ENCODE data around the gene AMIGO3. TPM values are rescaled to one million over a fixed set of nuclear protein-coding genes. Genes with fewer than 3 reads are reported as not detected.

Gene AMIGO3, protein sequence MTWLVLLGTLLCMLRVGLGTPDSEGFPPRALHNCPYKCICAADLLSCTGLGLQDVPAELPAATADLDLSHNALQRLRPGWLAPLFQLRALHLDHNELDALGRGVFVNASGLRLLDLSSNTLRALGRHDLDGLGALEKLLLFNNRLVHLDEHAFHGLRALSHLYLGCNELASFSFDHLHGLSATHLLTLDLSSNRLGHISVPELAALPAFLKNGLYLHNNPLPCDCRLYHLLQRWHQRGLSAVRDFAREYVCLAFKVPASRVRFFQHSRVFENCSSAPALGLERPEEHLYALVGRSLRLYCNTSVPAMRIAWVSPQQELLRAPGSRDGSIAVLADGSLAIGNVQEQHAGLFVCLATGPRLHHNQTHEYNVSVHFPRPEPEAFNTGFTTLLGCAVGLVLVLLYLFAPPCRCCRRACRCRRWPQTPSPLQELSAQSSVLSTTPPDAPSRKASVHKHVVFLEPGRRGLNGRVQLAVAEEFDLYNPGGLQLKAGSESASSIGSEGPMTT
- not detected in 2 replicates for total RNA-seq

DNA sequence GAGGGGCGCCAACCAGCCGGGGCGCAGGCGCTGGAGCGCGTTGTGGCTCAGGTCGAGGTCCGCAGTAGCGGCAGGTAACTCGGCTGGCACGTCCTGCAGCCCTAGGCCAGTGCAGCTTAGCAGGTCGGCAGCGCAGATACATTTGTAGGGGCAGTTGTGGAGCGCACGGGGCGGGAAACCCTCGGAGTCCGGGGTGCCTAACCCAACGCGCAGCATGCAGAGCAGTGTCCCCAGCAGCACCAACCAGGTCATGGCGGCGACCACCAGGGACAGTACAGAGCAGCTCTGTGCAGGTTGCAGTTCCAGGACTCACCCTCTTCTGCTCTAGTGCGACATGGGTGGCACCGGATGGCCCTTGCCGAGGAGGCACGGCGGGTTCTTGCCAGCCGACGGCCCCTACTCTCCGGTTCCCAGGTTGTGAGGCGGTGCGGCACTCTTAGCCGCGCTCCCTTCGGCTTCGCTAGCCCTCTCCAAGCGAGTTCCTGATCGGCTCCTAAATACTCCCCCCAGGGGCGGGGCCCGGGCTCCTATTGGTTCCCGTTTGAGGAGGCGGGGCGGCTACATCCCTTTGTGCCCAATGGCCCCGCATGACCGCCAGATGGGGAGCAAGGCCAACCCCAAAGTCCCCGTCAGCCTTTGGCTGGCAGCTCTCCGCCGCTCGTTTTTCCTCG lies at the start of gene AMIGO3:
Gene AMIGO3 (minus strand): TSS at position 471 of the 671 bp plus-strand sequence. CDS start 219 bp downstream, at position 252.

GRCh38 chr3:49723628-49724551 lies 4.4 kb upstream of the AMIGO3 start, which contains the start of gene GMPPB:
Gene GMPPB (minus strand): TSS chr3:49723951. CDS start chr3:49723726, 225 bp downstream.

DNA sequence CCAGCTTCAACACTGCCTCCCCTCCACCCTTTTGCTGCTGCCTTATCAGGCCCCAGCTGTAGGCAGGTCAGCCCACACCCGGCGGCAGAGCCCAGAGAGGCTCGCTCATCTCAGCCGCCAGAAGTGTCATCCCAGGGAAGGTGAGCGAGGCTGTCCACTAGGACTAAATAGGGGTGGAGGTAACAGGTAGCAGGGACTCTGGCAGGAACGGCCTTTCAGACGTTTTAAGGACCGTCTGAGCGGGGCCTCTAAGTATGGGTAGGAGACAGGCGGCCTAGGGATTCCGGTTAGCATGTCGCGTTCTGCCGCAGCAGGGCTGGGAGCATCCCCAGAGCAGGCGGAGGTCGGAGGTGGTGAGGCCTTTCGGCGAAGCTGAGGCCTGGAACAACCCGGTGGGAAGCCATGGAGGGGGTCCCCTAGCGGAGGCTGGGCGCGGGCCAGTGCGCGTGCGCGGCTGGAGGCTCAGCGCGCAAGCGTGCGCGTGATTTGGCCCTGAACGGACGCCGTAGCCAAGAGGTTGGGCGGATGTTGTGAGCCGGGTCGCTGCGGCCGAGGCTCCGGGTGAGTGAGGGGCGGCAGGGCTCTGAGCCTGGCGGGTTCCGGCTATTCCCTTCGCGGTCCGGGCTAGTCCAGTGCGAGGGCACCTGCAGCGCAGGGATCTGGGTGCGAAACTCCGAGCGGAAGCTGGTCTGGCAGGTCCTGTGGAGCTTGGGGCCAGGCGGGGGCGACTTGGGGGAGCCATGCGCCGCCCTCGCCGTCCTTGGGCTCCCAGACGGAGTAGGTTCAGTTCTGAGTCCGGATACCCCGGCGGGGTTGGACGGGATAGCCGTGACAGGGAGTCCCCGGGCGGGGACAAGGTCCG lies 30.2 kb downstream of the AMIGO3 start, which contains the start of the genes MST1 and RNF123:
Gene MST1 (minus strand): TSS at position 429 of the 862 bp plus-strand sequence. CDS start 783 bp downstream, outside the sequence.
Gene RNF123 (plus strand): TSS at position 512 of the 862 bp plus-strand sequence. CDS start 1,609 bp downstream, outside the sequence.

DNA sequence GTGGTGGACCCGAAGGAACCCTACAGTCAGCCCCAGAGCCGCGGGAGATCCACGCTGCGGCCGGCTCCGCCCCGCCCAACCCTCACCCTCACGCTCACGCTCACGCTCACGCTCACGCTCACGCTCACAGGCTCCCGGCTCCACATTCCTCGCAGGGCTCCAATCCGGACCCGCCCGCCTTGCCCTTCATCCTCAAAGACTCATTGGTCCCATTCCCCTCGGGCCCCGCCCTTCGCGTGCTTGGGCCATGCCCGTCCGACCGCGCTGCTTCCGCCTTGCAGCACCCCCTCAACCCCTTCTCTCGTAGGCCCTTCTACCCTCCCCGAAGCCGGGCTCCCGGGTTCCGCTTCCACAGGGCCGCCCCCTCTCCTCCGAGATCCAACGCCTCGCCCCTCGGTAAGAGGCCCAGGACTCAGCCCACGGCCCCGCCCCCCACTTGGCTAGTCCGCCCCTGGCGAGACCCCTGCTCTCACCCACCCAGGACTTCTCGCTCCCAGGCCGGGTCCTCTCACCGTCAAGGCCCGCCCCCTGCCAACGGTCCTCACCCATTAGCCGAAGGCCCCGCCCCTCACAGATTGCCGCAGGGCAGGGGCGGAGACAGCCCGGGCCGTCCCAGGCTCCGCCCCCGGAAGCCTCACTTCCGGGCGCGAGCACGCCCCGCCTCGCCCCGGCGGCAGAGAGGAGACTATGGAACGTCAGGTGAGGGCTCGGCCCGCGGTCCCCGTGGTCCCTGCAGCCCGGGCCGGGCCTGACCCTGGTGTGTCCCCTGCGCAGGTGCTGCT lies 45.6 kb downstream of the AMIGO3 start, which contains the start of gene APEH:
Gene APEH (plus strand): TSS at position 637 of the 782 bp plus-strand sequence. CDS start 51 bp downstream, at position 688.

Other genes starting within 250 kb of the AMIGO3 start
- 113 and 115 TPM in 2 replicates for gene DAG1, start 249.4 kb downstream of the AMIGO3 start, total RNA-seq
- gene BSN, start 165.2 kb downstream of the AMIGO3 start, total RNA-seq, result 0.07 and 0.17 TPM in 2 replicates
- 96.8 and 122 TPM in 2 replicates for gene APEH, start 45.3 kb downstream of the AMIGO3 start, total RNA-seq
- gene MST1, start 30.2 kb downstream of the AMIGO3 start, total RNA-seq, result 5.4 and 13.2 TPM in 2 replicates
- gene RNF123, start 30.1 kb downstream of the AMIGO3 start, total RNA-seq, result 32.1 and 38.6 TPM in 2 replicates
- 31.1 and 35.7 TPM in 2 replicates for gene GMPPB, start 4.3 kb upstream of the AMIGO3 start, total RNA-seq
- gene IP6K1, start 66.9 kb upstream of the AMIGO3 start, total RNA-seq, result 51.4 and 55.1 TPM in 2 replicates
- 0.07 TPM in 1 of 2 replicates, not detected in the other for gene CDHR4, start 80.2 kb upstream of the AMIGO3 start, total RNA-seq
- 5.1 and 5.7 TPM in 2 replicates for gene INKA1, start 83.6 kb upstream of the AMIGO3 start, total RNA-seq
- gene UBA7, start 94.3 kb upstream of the AMIGO3 start, total RNA-seq, result 51.1 and 54.4 TPM in 2 replicates
- 1.8 and 3.3 TPM in 2 replicates for gene TRAIP, start 136.9 kb upstream of the AMIGO3 start, total RNA-seq
- not detected in 2 replicates for gene CAMKV, start 150.2 kb upstream of the AMIGO3 start, total RNA-seq
- 0.79 and 1.4 TPM in 2 replicates for gene MST1R, start 184.2 kb upstream of the AMIGO3 start, total RNA-seq
- 12.7 and 14.6 TPM in 2 replicates for gene MON1A, start 210.1 kb upstream of the AMIGO3 start, total RNA-seq
- gene RBM6, start 220.5 kb upstream of the AMIGO3 start, total RNA-seq, result 40.1 and 40.9 TPM in 2 replicates